D721Med (cell line): Measurements from ENCODE around the gene TFF2.

Experiments used
- DNase-seq: peaks from one replicate; pipeline ENCODE4 v3.0.0; 2011; ENCODE audit warnings: low spot score; ENCODE audit not compliant: insufficient read length
- FAIRE-seq: peaks from 2 replicates; lab custom pipeline; 2011; peaks lifted over from hg19 to GRCh38; lab: Jason Lieb, UNC
- TF ChIP-seq, protein P1 (sequence below): IDR thresholded peaks from 2 replicates; pipeline ENCODE4 v1.5.1; 2012; ENCODE audit warnings: mild to moderate bottlenecking, control low read depth; ENCODE audit not compliant: insufficient read depth; ENCODE audit errors: missing control alignments

The TFF2 gene

DNA sequence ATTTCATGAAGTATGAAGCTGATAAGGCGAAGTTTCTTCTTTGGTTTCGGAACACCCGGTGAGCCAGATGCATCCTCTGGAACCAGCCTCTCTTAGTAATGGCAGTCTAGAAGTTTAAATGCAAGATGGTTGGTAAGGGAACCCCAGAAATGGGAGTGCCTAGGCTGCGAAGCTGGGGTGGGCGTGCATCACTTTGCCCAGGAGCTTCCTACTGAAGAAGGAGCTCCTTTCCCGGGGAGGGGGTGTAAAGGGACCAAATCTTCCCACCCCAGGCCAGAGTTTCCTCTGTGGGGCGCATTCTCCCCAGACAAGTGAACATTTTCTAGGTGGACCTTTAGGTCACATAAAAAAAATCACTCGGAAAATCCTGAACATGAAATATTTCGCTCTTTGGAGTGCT is 4.4 kb downstream of the TFF2 start:
- no peak for DNase-seq
- TF ChIP-seq, protein P1, sequence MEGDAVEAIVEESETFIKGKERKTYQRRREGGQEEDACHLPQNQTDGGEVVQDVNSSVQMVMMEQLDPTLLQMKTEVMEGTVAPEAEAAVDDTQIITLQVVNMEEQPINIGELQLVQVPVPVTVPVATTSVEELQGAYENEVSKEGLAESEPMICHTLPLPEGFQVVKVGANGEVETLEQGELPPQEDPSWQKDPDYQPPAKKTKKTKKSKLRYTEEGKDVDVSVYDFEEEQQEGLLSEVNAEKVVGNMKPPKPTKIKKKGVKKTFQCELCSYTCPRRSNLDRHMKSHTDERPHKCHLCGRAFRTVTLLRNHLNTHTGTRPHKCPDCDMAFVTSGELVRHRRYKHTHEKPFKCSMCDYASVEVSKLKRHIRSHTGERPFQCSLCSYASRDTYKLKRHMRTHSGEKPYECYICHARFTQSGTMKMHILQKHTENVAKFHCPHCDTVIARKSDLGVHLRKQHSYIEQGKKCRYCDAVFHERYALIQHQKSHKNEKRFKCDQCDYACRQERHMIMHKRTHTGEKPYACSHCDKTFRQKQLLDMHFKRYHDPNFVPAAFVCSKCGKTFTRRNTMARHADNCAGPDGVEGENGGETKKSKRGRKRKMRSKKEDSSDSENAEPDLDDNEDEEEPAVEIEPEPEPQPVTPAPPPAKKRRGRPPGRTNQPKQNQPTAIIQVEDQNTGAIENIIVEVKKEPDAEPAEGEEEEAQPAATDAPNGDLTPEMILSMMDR: no peak
- no peak for FAIRE-seq

DNA sequence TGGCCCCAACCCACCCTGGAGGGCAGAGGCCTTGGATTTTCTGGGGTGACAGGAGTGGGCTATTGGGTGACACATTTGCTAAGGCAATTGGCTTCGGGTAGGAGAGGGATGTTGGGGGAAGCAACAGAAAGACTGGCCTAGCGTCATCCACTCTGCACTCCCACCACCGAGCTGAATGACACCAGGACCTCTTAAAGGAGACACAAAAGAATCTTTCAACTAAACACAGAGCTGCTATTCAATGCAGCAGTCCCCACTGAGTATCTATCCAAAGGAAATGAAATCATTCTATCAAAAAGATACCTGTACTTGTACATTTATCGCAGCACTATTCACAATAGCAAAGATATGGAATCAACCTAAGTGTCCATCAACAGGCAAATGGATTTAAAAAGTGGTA is 6.2 kb downstream of the TFF2 start:
- no peak for DNase-seq
- TF ChIP-seq, protein P1: no peak
- FAIRE-seq: no peak

DNA sequence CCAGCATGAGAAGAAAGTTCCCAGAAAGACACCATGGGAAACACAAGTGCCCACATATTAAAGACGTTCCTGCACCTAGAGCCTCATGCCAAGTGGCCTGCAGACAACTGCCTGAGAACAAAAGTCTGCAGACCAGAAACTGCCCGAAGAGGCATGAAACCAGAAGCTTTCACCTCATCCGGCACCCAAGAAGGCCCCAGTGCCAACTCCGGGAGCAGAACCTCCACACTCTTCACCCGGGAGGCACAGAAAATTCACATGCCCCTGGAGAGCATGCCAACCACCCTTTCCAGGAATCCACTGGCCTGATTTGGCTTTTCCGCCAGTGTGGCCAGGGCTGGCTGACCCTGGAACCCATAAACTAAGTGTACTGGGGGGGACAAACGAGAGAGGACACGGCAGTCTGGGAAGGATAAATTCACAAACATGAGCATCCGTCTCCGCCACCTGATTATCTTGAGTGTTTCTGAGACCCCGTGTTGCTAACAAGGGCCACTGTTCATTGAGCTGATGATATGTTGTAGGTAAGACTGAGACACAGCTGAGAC is 6.8 kb downstream of the TFF2 start:
- TF ChIP-seq, protein P1: no peak
- DNase-seq: no peak
- FAIRE-seq: no peak

DNA sequence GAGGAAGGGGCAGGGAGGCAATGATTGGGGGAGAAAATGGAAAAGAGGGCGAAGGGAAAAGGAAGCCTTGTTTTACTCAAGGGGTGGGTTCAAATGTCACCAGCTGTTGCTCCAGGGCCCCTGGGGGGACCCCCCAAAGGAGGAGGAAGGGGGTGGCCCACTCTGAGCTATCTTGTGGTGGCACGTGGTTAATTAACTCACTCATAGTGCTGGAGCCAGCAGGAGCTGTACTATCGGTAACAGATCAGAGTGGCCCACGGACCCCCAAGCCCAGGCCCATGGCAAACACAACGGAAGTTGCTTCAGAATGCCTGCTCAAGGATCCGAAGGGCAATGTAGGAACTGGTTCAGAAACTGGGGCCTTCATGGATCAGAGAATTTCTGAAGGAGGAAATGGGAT is 7.2 kb downstream of the TFF2 start:
- DNase-seq (no peak), FAIRE-seq (no peak)
- TF ChIP-seq, protein P1: no peak

DNA sequence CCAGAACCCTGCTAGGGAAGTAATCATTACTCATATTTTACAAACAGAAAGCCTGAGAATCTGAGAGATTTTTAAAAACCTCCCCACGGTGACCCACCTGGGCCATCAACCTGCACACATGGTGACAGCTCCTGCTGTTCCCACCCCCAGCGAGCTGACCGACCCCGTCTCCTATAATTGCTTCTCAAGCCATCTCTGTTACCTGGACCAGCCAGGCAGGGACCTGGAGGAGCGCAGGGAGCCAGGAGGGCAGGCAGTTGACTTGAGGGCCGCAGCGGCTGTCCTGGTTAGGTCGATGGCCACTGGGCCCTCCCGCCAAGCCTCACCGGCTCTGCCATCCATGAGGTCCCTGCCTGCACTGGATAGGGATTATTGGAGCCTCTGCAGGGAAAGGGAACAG is 7.7 kb downstream of the TFF2 start:
- FAIRE-seq: no peak
- TF ChIP-seq, protein P1: no peak
- no peak for DNase-seq

DNA sequence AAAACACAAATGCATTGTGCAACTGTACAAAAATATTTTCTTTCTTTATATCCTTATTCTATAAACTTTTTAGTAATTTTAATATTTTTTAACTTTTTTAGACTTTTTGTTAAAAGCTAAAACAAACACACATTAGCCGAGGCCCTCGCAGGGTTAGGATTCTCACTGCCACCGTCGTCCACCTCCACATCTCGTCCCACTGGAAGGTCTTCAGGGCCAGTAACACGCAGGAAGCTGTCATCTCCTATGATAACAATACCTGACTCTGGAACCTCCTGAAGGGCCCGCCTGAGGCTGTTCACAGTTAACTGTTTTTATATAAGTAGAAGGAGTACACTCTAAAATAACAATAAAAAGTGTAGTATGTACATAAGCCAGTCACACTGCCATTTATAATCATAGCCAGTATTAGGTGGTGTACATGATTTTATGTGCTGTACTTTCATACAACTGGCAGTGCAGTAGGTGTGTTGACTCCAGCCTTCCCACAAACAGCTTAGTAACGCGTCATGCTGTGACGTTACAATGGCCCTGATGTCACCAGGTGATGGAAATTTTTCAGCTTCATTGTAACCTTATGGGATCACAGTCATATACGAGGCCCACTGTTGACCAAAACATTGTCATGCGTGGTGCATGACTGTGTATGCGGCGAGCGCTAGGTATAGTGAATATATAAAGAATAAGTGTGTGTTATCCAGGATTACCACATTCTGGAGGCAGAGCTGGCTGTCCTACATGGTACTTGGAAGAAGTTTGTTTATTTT is 8.8 kb downstream of the TFF2 start:
- DNase-seq (no peak), FAIRE-seq (no peak)
- TF ChIP-seq, protein P1: no peak
